Thymus (tissue), 11 donors: ENCODE measurements around the gene MAN2A2. TPM values are rescaled to one million over a fixed set of nuclear protein-coding genes. Genes with fewer than 3 reads are reported as not detected.

Experiments
- DNase-seq, 9 donors: peaks; one replicate each; pipeline ENCODE4 v3.0.0-alpha.2; 2013; ENCODE audit warnings: low spot score in 9 of 9, low read depth in 6 of 9, missing footprints in 1 of 9
- H3K27ac ChIP-seq, 2 donors: one replicate each; pipeline ENCODE4 v1.5.1; 2013; ENCODE audit warnings: control low read depth in 1 of 2, low read depth in 1 of 2, low read length in 1 of 2, mild to moderate bottlenecking in 1 of 2, moderate library complexity in 1 of 2
- H3K27me3 ChIP-seq, 2 donors: one replicate each; pipeline ENCODE4 v1.5.1; 2013; ENCODE audit warnings: low read length in 1 of 2; ENCODE audit not compliant: control insufficient read depth in 2 of 2, insufficient read depth in 1 of 2
- H3K36me3 ChIP-seq, 2 donors: one replicate each; pipeline ENCODE4 v1.5.1; 2013; ENCODE audit warnings: low read length in 1 of 2, mild to moderate bottlenecking in 1 of 2, moderate library complexity in 1 of 2; ENCODE audit not compliant: control insufficient read depth in 2 of 2, insufficient read depth in 2 of 2
- H3K4me1 ChIP-seq, 2 donors: one replicate each; pipeline ENCODE4 v1.5.1; 2013; ENCODE audit warnings: low read length in 2 of 2; ENCODE audit not compliant: control insufficient read depth in 2 of 2, insufficient read depth in 2 of 2
- H3K4me3 ChIP-seq, 2 donors: one replicate each; pipeline ENCODE4 v1.5.1; 2013; ENCODE audit warnings: low read length in 2 of 2, control low read depth in 1 of 2, mild to moderate bottlenecking in 1 of 2
- H3K9me3 ChIP-seq, 2 donors: one replicate each; pipeline ENCODE4 v1.5.1; 2013; ENCODE audit warnings: low read length in 1 of 2, mild to moderate bottlenecking in 1 of 2; ENCODE audit not compliant: control insufficient read depth in 2 of 2, insufficient read depth in 1 of 2
- WGBS: extraction: QIAGEN DNeasy Blood & Tissue Kit; methylation state at CpG from one replicate; pipeline ENCODE4 v1.1.7; 2013; 5-methylcytosine and 5-hydroxymethylcytosine counted together
- polyA plus RNA-seq: library from polyadenylated mRNA; stranded (reverse); fragments of 200-250 nt; gene quantifications from one replicate; pipeline ENCODE4 v1.2.3, GENCODE V29; 2013
- total RNA-seq: library from RNA; stranded (reverse); fragments of 120-200 nt; gene quantifications from one replicate; pipeline ENCODE4 v1.2.4, GENCODE V29; 2013
- donor health status: healthy.

Gene MAN2A2
- total and polyA plus RNA-seq, 2 donors = 8.3 to 46.5 TPM

GRCh38 chr15:90970274-90970673, 67.2 kb downstream of the MAN2A2 start:
- Histone ChIP-seq H3K27me3 (no peaks in the 10 kb centered on the region), H3K9me3 (no peaks in the 10 kb centered on the region), H3K4me1 (no peaks in the 10 kb centered on the region), H3K27ac (no peak overlapping the region), H3K4me3 (no peak overlapping the region), H3K36me3 (peaks cover 64 to 79% of the 10 kb centered on the region in 2 donors)
- DNase-seq = no peak
- WGBS = 97% methylated on average over 7 of the region's 7 CpGs

- Histone ChIP-seq H3K4me1 (no peaks in the 10 kb centered on the region), H3K4me3 (no peak overlapping the region), H3K9me3 (no peaks in the 10 kb centered on the region), H3K36me3 (peaks cover 62 to 84% of the 10 kb centered on the region in 2 donors), H3K27me3 (no peaks in the 10 kb centered on the region), H3K27ac (no peak overlapping the region)
- WGBS = 97% methylated on average over 5 of the region's 5 CpGs
- DNase-seq = no peak
These were observed 69.0 kb downstream of the MAN2A2 start for GRCh38 chr15:90972133-90972532.

Other genes with a start within 250 kb of the MAN2A2 start
- gene BLM, start 186.0 kb upstream of the MAN2A2 start, total RNA-seq = 25.6 TPM
- gene BLM, start 186.0 kb upstream of the MAN2A2 start, polyA plus RNA-seq = 13.2 TPM
- gene FURIN, start 34.7 kb upstream of the MAN2A2 start, total RNA-seq = 11.5 TPM
- 36.7 TPM for gene FURIN, start 34.7 kb upstream of the MAN2A2 start, polyA plus RNA-seq
- gene FES, start 18.8 kb upstream of the MAN2A2 start, total RNA-seq = 8.3 TPM
- 19.4 TPM for gene FES, start 18.8 kb upstream of the MAN2A2 start, polyA plus RNA-seq
- gene HDDC3, start 29.2 kb downstream of the MAN2A2 start, total RNA-seq = 18.7 TPM
- gene HDDC3, start 29.2 kb downstream of the MAN2A2 start, polyA plus RNA-seq = 25.4 TPM
- gene UNC45A, start 32.0 kb downstream of the MAN2A2 start, total RNA-seq = 29.8 TPM
- 38.9 TPM for gene UNC45A, start 32.0 kb downstream of the MAN2A2 start, polyA plus RNA-seq
- gene RCCD1, start 51.6 kb downstream of the MAN2A2 start, total RNA-seq = 11.0 TPM
- 5.0 TPM for gene RCCD1, start 51.6 kb downstream of the MAN2A2 start, polyA plus RNA-seq
- gene PRC1, start 91.2 kb downstream of the MAN2A2 start, total RNA-seq = 90.9 TPM
- 18.7 TPM for gene PRC1, start 91.2 kb downstream of the MAN2A2 start, polyA plus RNA-seq
- gene VPS33B, start 119.3 kb downstream of the MAN2A2 start, total RNA-seq = 8.7 TPM
- 19.0 TPM for gene VPS33B, start 119.3 kb downstream of the MAN2A2 start, polyA plus RNA-seq
- gene SV2B, start 197.0 kb downstream of the MAN2A2 start, total RNA-seq = 3.2 TPM
- gene SV2B, start 197.0 kb downstream of the MAN2A2 start, polyA plus RNA-seq = 1.7 TPM